Measurements from ENCODE around the gene MB21D2. TPM values are rescaled to one million over a fixed set of nuclear protein-coding genes. Genes with fewer than 3 reads are reported as not detected.

MB21D2 gene
- total RNA-seq, 4 donors from 2014 or later: 3.5 to 18.2 (median 5.2) TPM

GRCh38 chr3:192862408-192863090, 55.1 kb downstream of the MB21D2 start:
- no peak for DNase-seq (ENCODE audit: low spot score)
- TF ChIP-seq, protein P1, sequence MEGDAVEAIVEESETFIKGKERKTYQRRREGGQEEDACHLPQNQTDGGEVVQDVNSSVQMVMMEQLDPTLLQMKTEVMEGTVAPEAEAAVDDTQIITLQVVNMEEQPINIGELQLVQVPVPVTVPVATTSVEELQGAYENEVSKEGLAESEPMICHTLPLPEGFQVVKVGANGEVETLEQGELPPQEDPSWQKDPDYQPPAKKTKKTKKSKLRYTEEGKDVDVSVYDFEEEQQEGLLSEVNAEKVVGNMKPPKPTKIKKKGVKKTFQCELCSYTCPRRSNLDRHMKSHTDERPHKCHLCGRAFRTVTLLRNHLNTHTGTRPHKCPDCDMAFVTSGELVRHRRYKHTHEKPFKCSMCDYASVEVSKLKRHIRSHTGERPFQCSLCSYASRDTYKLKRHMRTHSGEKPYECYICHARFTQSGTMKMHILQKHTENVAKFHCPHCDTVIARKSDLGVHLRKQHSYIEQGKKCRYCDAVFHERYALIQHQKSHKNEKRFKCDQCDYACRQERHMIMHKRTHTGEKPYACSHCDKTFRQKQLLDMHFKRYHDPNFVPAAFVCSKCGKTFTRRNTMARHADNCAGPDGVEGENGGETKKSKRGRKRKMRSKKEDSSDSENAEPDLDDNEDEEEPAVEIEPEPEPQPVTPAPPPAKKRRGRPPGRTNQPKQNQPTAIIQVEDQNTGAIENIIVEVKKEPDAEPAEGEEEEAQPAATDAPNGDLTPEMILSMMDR (IDR thresholded peaks at IDR 0.05): no peak
- no peak for ATAC-seq (ENCODE audit: low FRiP score)

GRCh38 chr3:192861972-192862371, 55.7 kb downstream of the MB21D2 start:
- no peak for ATAC-seq (ENCODE audit: low FRiP score)
- TF ChIP-seq, protein P1 (IDR thresholded peaks at IDR 0.05): no peak
- no peak for DNase-seq (ENCODE audit: low spot score)

- TF ChIP-seq, protein P1 (IDR thresholded peaks at IDR 0.05): no peak
- no peak for ATAC-seq (ENCODE audit: low FRiP score)
- DNase-seq (ENCODE audit: low spot score): no peak
Observed at GRCh38 chr3:192860454-192860853, 57.2 kb downstream of the MB21D2 start.

GRCh38 chr3:192858849-192859585, 58.6 kb downstream of the MB21D2 start:
- ATAC-seq (ENCODE audit: low FRiP score): no peak
- TF ChIP-seq, protein P1 (IDR thresholded peaks at IDR 0.05): no peak
- no peak for DNase-seq (ENCODE audit: low spot score)

GRCh38 chr3:192857260-192857661, 60.4 kb downstream of the MB21D2 start:
- no peak for ATAC-seq (ENCODE audit: low FRiP score)
- TF ChIP-seq, protein P1 (IDR thresholded peaks at IDR 0.05): no peak
- DNase-seq (ENCODE audit: low spot score): no peak

GRCh38 chr3:192855434-192855833, 62.2 kb downstream of the MB21D2 start:
- no peak for ATAC-seq (ENCODE audit: low FRiP score)
- DNase-seq (ENCODE audit: low spot score): no peak
- TF ChIP-seq, protein P1 (IDR thresholded peaks at IDR 0.05): no peak

Measured in omental fat pad (tissue), 4 donors.